GM10266 (cell line): Measurements from ENCODE around the gene UBE4A.

Experiments used
- DNase-seq: peaks from one replicate; pipeline ENCODE4 v3.0.0; 2012; ENCODE audit errors: extremely low spot score
- TF ChIP-seq, protein P1 (sequence below): IDR thresholded peaks from 2 replicates; pipeline ENCODE4 v1.5.1; 2012; ENCODE audit warnings: mild to moderate bottlenecking, low read depth; ENCODE audit not compliant: control insufficient read depth, insufficient read depth; ENCODE audit errors: missing control alignments

UBE4A gene

DNA sequence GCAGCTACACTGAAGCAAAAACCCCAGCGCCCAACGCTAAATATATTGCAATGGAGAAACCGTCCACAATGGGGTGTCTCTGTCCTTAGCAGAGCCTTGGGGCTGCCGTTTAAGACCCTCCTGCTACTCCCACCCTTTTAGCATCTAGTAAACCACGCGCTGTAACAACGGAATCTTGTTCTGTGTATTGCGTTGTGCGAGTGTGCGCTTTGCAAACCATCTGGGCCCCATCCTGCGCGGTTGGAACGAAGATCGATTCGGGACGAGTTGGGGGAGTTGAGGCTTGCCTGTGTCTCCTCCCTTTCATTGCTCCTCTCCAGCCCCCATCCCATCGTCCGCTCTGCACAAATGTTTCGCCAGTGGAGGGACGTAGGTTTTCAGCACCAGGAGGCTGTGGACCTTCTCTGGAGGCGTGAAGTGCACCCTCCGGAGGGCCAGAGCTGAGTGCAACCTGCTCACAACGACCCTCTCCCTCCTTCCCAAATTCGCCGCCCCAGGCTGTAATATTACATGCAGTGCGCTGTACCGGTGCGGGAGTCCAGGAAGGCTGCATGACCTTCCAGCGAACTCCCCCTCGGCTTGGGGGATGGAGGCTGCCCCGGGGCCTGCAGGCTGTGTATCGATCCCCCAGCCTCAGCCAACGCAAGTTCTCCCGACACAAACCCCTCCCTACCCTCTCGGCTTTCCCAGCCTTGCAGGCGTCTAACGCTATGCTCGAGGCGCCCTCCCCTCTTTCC, 75.3 kb downstream of the UBE4A start:
- TF ChIP-seq, protein P1, sequence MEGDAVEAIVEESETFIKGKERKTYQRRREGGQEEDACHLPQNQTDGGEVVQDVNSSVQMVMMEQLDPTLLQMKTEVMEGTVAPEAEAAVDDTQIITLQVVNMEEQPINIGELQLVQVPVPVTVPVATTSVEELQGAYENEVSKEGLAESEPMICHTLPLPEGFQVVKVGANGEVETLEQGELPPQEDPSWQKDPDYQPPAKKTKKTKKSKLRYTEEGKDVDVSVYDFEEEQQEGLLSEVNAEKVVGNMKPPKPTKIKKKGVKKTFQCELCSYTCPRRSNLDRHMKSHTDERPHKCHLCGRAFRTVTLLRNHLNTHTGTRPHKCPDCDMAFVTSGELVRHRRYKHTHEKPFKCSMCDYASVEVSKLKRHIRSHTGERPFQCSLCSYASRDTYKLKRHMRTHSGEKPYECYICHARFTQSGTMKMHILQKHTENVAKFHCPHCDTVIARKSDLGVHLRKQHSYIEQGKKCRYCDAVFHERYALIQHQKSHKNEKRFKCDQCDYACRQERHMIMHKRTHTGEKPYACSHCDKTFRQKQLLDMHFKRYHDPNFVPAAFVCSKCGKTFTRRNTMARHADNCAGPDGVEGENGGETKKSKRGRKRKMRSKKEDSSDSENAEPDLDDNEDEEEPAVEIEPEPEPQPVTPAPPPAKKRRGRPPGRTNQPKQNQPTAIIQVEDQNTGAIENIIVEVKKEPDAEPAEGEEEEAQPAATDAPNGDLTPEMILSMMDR: no peak
- DNase-seq: peak; percentile 54

DNA sequence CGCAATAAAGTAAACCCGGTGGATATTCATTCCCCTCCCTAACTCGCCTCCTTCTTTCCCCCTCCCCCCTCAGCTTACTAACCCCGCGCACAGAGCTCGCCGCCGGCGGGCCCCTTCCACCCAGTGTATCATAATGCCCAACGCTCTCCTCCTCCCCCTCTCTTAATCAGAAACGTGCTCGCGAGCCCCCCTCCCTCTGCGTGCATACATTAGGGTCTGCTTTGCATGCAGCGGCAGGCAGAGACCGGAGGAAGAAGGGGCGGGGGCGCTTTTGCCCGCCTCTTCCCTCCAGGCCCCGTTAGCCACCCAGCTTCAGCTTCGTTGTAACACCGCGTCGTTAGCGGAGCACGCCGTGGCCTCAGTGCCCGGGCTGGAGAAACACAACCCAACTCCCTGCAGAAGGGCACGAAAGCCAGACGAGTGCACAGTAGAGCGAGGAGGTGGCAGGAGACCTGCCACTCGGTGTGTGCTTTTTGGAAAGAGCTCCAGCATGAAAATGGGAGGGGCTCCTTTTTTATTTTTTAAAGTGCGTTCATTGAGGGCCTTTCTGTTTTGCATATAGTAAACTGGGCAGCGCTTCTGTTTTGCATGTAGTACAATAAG, 76.0 kb downstream of the UBE4A start:
- peak; percentile 72 for DNase-seq
- TF ChIP-seq, protein P1: no peak

DNA sequence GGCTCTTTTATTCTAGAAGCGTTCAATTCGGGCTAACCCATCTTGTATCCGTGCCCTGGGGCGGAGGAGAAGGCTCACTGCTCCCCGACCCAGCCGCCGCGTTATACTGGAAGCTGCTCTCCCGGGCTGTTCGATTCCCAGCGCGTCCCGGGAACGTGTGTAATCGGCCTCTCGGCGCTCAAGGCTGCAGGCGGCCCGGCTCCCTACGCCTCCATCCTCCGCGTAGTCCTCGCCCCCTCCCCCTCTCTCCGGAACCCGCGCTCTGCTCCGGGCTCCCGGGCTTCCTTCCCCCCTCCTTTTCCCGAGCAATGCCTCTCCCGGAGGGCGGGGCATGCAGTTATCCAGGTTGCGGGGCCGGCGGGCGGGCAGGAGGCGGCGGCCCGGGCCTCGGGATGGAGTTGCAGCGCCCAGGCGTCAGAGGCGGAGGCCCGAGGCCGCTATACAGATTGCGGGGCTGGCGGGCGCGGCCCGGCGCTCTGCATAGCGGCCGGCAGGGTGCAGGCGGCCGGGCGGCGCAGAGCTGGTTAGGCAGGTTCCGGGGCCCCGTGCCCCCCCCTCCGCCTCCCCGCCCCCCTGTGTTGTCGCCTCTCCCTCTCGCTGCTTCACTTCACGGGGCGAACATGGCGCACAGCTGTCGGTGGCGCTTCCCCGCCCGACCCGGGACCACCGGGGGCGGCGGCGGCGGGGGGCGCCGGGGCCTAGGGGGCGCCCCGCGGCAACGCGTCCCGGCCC, 76.7 kb downstream of the UBE4A start, which contains the start of gene KMT2A:
Gene KMT2A, plus strand, starts transcription at position 600 of the 732 bp plus-strand sequence. Its CDS starts 21 bp downstream, at position 621.
- peak; percentile 96 for DNase-seq
- TF ChIP-seq, protein P1: peak; percentile 45

DNA sequence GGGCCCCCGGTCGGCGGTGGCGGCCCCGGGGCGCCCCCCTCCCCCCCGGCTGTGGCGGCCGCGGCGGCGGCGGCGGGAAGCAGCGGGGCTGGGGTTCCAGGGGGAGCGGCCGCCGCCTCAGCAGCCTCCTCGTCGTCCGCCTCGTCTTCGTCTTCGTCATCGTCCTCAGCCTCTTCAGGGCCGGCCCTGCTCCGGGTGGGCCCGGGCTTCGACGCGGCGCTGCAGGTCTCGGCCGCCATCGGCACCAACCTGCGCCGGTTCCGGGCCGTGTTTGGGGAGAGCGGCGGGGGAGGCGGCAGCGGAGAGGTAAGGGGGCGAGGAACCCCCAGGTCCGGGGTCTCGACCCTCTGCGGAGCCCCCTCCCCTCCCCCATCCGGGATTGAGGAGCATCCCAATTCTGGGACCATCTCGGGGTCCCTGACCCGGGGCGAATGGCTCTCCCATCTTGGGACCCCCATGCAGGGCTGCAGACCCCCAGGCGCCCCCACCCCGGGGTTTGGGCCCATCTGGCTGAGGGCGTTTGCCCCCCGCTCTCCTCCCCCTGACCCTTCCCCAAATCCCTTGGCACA, 77.3 kb downstream of the UBE4A start:
- no peak for DNase-seq
- TF ChIP-seq, protein P1: no peak

DNA sequence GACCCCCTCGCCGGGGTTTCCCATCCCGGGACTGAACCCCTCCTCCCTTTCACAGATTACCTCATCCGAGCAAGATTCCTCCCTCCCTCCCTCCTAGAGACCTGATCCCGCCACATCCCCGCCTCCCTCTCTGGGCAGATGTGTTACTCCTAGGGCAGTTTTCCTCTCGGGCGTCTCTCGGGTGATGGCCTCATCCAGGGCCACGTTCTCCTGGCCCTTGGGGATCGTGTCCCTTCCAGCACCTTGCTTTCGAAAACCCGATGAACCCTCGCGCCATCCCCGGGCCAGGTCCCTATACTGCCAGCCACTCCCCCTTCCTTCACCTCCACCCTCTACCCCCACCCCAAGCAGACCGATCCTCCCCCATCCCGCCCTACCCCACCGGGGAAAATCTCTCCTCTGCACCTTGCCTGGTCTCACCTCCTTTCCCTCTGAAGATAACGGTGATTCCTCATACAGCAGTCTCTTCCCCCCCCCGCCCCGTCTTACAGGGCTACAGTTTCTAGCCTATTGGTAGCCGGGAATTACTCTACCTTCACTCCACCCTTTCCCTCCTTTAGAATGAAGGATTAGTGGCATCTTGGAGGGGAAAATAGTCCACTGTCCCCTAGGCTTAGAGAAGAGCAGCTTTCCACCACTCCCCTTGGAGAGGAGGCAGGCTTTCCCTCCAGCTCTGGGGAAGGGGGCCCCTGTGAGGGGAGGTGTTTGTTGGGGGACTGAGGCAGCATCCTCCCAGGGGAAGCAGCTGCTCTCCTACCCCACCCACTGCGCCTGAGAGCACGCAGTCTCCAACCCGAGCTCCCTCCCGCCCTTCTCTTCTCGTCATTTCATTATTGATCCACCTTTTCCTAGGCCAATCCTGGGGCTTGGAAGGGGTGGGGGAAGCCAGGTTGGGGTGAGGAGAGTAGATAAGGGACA, 78.1 kb downstream of the UBE4A start:
- TF ChIP-seq, protein P1: no peak
- peak; percentile 53 for DNase-seq

DNA sequence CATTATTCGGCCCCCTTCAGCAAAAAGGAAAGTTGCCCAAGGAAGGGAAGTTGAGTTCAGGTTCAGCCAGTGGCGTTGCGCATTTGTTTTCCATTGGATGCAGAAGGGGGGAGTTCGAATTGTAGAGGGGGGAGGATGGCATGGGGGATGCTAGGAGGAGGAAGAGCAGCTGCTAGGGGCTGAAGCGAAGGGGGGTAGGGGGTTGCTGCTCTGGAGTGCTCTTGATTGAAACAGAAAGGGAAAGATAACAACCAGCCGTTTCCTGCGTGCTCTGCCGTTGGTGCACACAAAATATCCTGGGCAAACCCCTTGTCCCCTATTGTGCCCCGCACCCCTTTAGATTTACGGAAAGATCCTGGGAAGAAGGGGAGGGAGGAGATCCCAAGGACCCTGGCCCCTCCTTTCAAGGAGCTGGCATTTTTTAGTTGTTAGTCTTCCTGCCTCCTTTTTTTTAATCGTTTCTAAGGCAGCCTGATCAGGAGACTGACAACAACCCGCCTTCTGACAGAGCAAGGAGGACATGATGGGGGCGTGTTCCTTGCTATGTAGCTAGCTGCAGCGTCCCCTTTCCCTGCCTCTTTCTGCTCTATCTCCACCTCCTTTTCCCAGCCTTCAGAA, 79.0 kb downstream of the UBE4A start:
- DNase-seq: peak; percentile 58
- TF ChIP-seq, protein P1: no peak
